ENCODE data around the gene MMP28. TPM values are rescaled to one million over a fixed set of nuclear protein-coding genes. Genes with fewer than 3 reads are reported as not detected.

The MMP28 gene
- total RNA-seq, 2 donors from 2014 or later: 12.8 to 146 TPM

DNA sequence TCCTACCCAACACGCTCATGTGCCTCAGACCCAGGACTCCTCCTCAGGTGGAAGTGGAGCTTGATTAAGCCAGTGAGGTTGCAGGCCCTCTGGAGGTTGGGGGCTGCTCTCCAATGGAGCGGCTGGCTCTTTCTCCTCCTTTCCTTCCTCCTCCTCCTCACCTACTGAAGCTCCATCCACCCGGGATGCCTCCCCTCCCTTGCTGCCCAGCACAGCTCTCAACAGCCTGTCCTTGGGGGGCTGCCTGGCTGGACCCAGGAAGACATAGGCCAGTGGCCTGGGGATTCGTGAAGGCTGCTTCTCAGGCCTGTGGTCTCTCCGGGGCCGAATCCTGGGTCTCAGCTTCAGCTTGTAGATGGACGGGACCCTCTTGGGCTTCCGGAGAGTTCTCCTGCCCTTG is 50.6 kb downstream of the MMP28 start:
- WGBS: 71% methylated on average over 8 of the region's 8 CpGs
- intact Hi-C loops (cut with DNase I): no loop called here
- no peak for TF ChIP-seq POLR2AphosphoS5 (IDR thresholded peaks at IDR 0.05)
- TF ChIP-seq, protein P1, sequence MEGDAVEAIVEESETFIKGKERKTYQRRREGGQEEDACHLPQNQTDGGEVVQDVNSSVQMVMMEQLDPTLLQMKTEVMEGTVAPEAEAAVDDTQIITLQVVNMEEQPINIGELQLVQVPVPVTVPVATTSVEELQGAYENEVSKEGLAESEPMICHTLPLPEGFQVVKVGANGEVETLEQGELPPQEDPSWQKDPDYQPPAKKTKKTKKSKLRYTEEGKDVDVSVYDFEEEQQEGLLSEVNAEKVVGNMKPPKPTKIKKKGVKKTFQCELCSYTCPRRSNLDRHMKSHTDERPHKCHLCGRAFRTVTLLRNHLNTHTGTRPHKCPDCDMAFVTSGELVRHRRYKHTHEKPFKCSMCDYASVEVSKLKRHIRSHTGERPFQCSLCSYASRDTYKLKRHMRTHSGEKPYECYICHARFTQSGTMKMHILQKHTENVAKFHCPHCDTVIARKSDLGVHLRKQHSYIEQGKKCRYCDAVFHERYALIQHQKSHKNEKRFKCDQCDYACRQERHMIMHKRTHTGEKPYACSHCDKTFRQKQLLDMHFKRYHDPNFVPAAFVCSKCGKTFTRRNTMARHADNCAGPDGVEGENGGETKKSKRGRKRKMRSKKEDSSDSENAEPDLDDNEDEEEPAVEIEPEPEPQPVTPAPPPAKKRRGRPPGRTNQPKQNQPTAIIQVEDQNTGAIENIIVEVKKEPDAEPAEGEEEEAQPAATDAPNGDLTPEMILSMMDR (IDR thresholded peaks at IDR 0.05): no peak
- no peak for TF ChIP-seq POLR2A (IDR thresholded peaks at IDR 0.05)

DNA sequence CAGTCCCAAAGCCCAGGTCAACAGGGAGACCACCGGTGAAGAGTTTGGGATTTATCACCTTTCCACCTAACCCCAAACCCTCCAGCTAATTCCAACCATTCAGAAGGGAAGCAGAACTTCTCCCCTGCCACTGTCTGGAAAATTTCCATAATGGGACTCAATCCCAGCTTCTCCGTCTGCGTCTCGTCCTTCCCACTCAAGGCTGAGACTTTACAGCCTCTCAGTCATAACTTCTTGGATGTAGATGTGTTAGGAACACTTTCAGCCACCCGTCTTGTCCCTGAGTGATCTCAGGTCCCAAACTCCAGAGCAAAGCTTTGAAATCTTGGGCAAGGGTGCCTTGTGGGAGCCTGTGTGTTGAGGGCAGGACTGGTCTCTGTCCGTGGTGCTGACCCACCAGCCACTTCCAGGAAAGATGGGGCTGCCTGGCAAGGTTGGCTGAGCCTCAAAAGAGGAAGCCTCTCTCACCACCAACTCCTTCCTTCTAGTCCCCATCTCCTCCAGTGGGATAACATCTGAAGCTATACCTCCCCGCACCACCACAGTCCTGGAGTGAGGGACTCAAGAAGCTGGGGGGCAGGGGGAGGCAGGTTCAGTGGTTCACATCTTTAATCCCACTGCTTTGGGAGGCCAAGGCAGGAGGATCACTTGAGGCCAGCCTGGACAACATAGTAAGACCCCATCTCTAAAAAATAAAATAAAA is 51.7 kb downstream of the MMP28 start:
- DNase-seq (ENCODE audit: low spot score): no peak
- Histone ChIP-seq H3K27ac (no peak overlapping the region), H3K27me3 (replicated peaks; ENCODE audit: insufficient read depth) (peaks cover 11% of the 10 kb centered on the region), H3K9me3 (no peaks in the 10 kb centered on the region), H3K36me3 (no peaks in the 10 kb centered on the region), H3K4me1 (replicated peaks) (no peaks in the 10 kb centered on the region), H3K4me3 (no peak overlapping the region)
- TF ChIP-seq POLR2AphosphoS5 (IDR thresholded peaks at IDR 0.05): no peak
- TF ChIP-seq, protein P1 (IDR thresholded peaks at IDR 0.05): no peak
- no peak for TF ChIP-seq POLR2A (IDR thresholded peaks at IDR 0.05)
- WGBS: 40% methylated on average over 7 of the region's 7 CpGs
- intact Hi-C loops (cut with DNase I): no loop called here

More for the DNA sequence above, 50.6 kb downstream of the MMP28 start:
- no peak overlapping the region for H3K27ac ChIP-seq
- H3K27me3 ChIP-seq (replicated peaks; ENCODE audit: insufficient read depth): peaks cover 13% of the 10 kb centered on the region
- no peak for DNase-seq (ENCODE audit: low spot score)
- no peak overlapping the region for H3K4me3 ChIP-seq
- H3K36me3 ChIP-seq: no peaks in the 10 kb centered on the region
- H3K4me1 ChIP-seq (replicated peaks): no peaks in the 10 kb centered on the region
- no peaks in the 10 kb centered on the region for H3K9me3 ChIP-seq

- no peaks in the 10 kb centered on the region for H3K36me3 ChIP-seq
- no peak overlapping the region for H3K4me3 ChIP-seq
- peaks cover 11% of the 10 kb centered on the region for H3K27me3 ChIP-seq (replicated peaks; ENCODE audit: insufficient read depth)
- H3K4me1 ChIP-seq (replicated peaks): no peaks in the 10 kb centered on the region
- DNase-seq (ENCODE audit: low spot score): no peak
- TF ChIP-seq, protein P1 (IDR thresholded peaks at IDR 0.05): no peak
- no peak for TF ChIP-seq POLR2AphosphoS5 (IDR thresholded peaks at IDR 0.05)
- no peaks in the 10 kb centered on the region for H3K9me3 ChIP-seq
- intact Hi-C loops (cut with DNase I): no loop called here
- WGBS: 56% methylated on average over 6 of the region's 7 CpGs
- H3K27ac ChIP-seq: no peak overlapping the region
Measured at GRCh38 chr17:35742896-35743477, 52.5 kb downstream of the MMP28 start.

- Histone ChIP-seq H3K27me3 (replicated peaks; ENCODE audit: insufficient read depth) (peaks cover 11% of the 10 kb centered on the region), H3K27ac (no peak overlapping the region), H3K4me1 (replicated peaks) (no peaks in the 10 kb centered on the region), H3K9me3 (no peaks in the 10 kb centered on the region), H3K4me3 (no peak overlapping the region), H3K36me3 (no peaks in the 10 kb centered on the region)
- 73% methylated on average over 7 of the region's 7 CpGs for WGBS
- DNase-seq (ENCODE audit: low spot score): no peak
- TF ChIP-seq POLR2AphosphoS5 (IDR thresholded peaks at IDR 0.05) (no peak), POLR2A (IDR thresholded peaks at IDR 0.05) (no peak)
- TF ChIP-seq, protein P1 (IDR thresholded peaks at IDR 0.05): no peak
- intact Hi-C loops (cut with DNase I): no loop called here
Measured at GRCh38 chr17:35742496-35742895, 52.9 kb downstream of the MMP28 start.
